ENCODE results near the gene SRRD.

SRRD gene

GRCh38 chr22:26445577-26446275 is 38.0 kb upstream of the SRRD start:
- no peaks in the 10 kb centered on the region for H3K27me3 ChIP-seq (ENCODE audit: control insufficient read depth in 1 of 2, insufficient read depth in 2 of 2, low read length in 2 of 2)
- no peak overlapping the region for H3K9ac ChIP-seq (ENCODE audit: low read length in 2 of 2)
- no peak overlapping the region for H3K4me3 ChIP-seq (ENCODE audit: low read length in 2 of 2)
- peaks cover 10% of the 10 kb centered on the region for H3K4me1 ChIP-seq (ENCODE audit: control insufficient read depth, insufficient read depth, low read length)
- no peaks in the 10 kb centered on the region for H3K9me3 ChIP-seq (ENCODE audit: control insufficient read depth in 2 of 2, low read length in 2 of 2)
- no peak overlapping the region for H3K27ac ChIP-seq (ENCODE audit: low read length)
- H3K36me3 ChIP-seq (ENCODE audit: control insufficient read depth in 2 of 2, insufficient read depth in 2 of 2, low read length in 2 of 2), result peaks cover 1 to 4% of the 10 kb centered on the region in 2 donors

- peaks cover 10% of the 10 kb centered on the region for H3K4me1 ChIP-seq (ENCODE audit: control insufficient read depth, insufficient read depth, low read length)
- peak overlapping the region; percentile 73 for H3K27ac ChIP-seq (ENCODE audit: low read length)
- peaks cover 9% of the 10 kb centered on the region in 2 donors for H3K36me3 ChIP-seq (ENCODE audit: control insufficient read depth in 2 of 2, insufficient read depth in 2 of 2, low read length in 2 of 2)
- no peaks in the 10 kb centered on the region for H3K27me3 ChIP-seq (ENCODE audit: control insufficient read depth in 1 of 2, insufficient read depth in 2 of 2, low read length in 2 of 2)
- no peaks in the 10 kb centered on the region for H3K9me3 ChIP-seq (ENCODE audit: control insufficient read depth in 2 of 2, low read length in 2 of 2)
- peak overlapping the region in 1 of 2 donors; percentile 64 for H3K9ac ChIP-seq (ENCODE audit: low read length in 2 of 2)
- H3K4me3 ChIP-seq (ENCODE audit: low read length in 2 of 2), result peak overlapping the region in 1 of 2 donors; percentile 54
These were observed 36.7 kb upstream of the SRRD start for GRCh38 chr22:26446808-26447515.

- peak overlapping the region; percentile 73 for H3K27ac ChIP-seq (ENCODE audit: low read length)
- H3K36me3 ChIP-seq (ENCODE audit: control insufficient read depth in 2 of 2, insufficient read depth in 2 of 2, low read length in 2 of 2), result peaks cover 16% of the 10 kb centered on the region in 2 donors
- peak overlapping the region in 1 of 2 donors; percentile 54 for H3K4me3 ChIP-seq (ENCODE audit: low read length in 2 of 2)
- peaks cover 10% of the 10 kb centered on the region for H3K4me1 ChIP-seq (ENCODE audit: control insufficient read depth, insufficient read depth, low read length)
- H3K27me3 ChIP-seq (ENCODE audit: control insufficient read depth in 1 of 2, insufficient read depth in 2 of 2, low read length in 2 of 2), result no peaks in the 10 kb centered on the region
- peak overlapping the region in 1 of 2 donors; percentile 64 for H3K9ac ChIP-seq (ENCODE audit: low read length in 2 of 2)
- H3K9me3 ChIP-seq (ENCODE audit: control insufficient read depth in 2 of 2, low read length in 2 of 2), result no peaks in the 10 kb centered on the region
These were observed 35.9 kb upstream of the SRRD start for GRCh38 chr22:26447584-26448329.

GRCh38 chr22:26448334-26448733 is 35.3 kb upstream of the SRRD start:
- Histone ChIP-seq H3K4me3 (ENCODE audit: low read length in 2 of 2) (no peak overlapping the region), H3K4me1 (ENCODE audit: control insufficient read depth, insufficient read depth, low read length) (peaks cover 10% of the 10 kb centered on the region), H3K27ac (ENCODE audit: low read length) (no peak overlapping the region)

GRCh38 chr22:26448941-26449340 is 34.7 kb upstream of the SRRD start:
- Histone ChIP-seq H3K4me1 (ENCODE audit: control insufficient read depth, insufficient read depth, low read length) (peaks cover 10% of the 10 kb centered on the region), H3K4me3 (ENCODE audit: low read length in 2 of 2) (no peak overlapping the region), H3K9ac (ENCODE audit: low read length in 2 of 2) (no peak overlapping the region), H3K9me3 (ENCODE audit: control insufficient read depth in 2 of 2, low read length in 2 of 2) (no peaks in the 10 kb centered on the region), H3K36me3 (ENCODE audit: control insufficient read depth in 2 of 2, insufficient read depth in 2 of 2, low read length in 2 of 2) (peaks cover 25 to 26% of the 10 kb centered on the region in 2 donors), H3K27ac (ENCODE audit: low read length) (no peak overlapping the region), H3K27me3 (ENCODE audit: control insufficient read depth in 1 of 2, insufficient read depth in 2 of 2, low read length in 2 of 2) (no peaks in the 10 kb centered on the region)

More at GRCh38 chr22:26448334-26448733, 35.3 kb upstream of the SRRD start:
- H3K9ac ChIP-seq (ENCODE audit: low read length in 2 of 2), result no peak overlapping the region
- H3K27me3 ChIP-seq (ENCODE audit: control insufficient read depth in 1 of 2, insufficient read depth in 2 of 2, low read length in 2 of 2), result no peaks in the 10 kb centered on the region
- H3K9me3 ChIP-seq (ENCODE audit: control insufficient read depth in 2 of 2, low read length in 2 of 2), result no peaks in the 10 kb centered on the region
- H3K36me3 ChIP-seq (ENCODE audit: control insufficient read depth in 2 of 2, insufficient read depth in 2 of 2, low read length in 2 of 2), result peaks cover 19 to 20% of the 10 kb centered on the region in 2 donors

- Histone ChIP-seq H3K27ac (ENCODE audit: low read length) (no peak overlapping the region), H3K4me3 (ENCODE audit: low read length in 2 of 2) (no peak overlapping the region), H3K9ac (ENCODE audit: low read length in 2 of 2) (no peak overlapping the region), H3K4me1 (ENCODE audit: control insufficient read depth, insufficient read depth, low read length) (peaks cover 10% of the 10 kb centered on the region), H3K27me3 (ENCODE audit: control insufficient read depth in 1 of 2, insufficient read depth in 2 of 2, low read length in 2 of 2) (no peaks in the 10 kb centered on the region), H3K36me3 (ENCODE audit: control insufficient read depth in 2 of 2, insufficient read depth in 2 of 2, low read length in 2 of 2) (peaks cover 28% of the 10 kb centered on the region in 2 donors), H3K9me3 (ENCODE audit: control insufficient read depth in 2 of 2, low read length in 2 of 2) (no peaks in the 10 kb centered on the region)
These were observed 33.1 kb upstream of the SRRD start for GRCh38 chr22:26450453-26451185.

- no peak overlapping the region for H3K9ac ChIP-seq (ENCODE audit: low read length in 2 of 2)
- peaks cover 36% of the 10 kb centered on the region in 2 donors for H3K36me3 ChIP-seq (ENCODE audit: control insufficient read depth in 2 of 2, insufficient read depth in 2 of 2, low read length in 2 of 2)
- H3K27me3 ChIP-seq (ENCODE audit: control insufficient read depth in 1 of 2, insufficient read depth in 2 of 2, low read length in 2 of 2), result no peaks in the 10 kb centered on the region
- peaks cover 7% of the 10 kb centered on the region for H3K4me1 ChIP-seq (ENCODE audit: control insufficient read depth, insufficient read depth, low read length)
- H3K9me3 ChIP-seq (ENCODE audit: control insufficient read depth in 2 of 2, low read length in 2 of 2), result no peaks in the 10 kb centered on the region
- H3K27ac ChIP-seq (ENCODE audit: low read length), result no peak overlapping the region
- no peak overlapping the region for H3K4me3 ChIP-seq (ENCODE audit: low read length in 2 of 2)
These were observed 31.3 kb upstream of the SRRD start for GRCh38 chr22:26452236-26453016.

GRCh38 chr22:26453216-26453615 is 30.5 kb upstream of the SRRD start:
- H3K9me3 ChIP-seq (ENCODE audit: control insufficient read depth in 2 of 2, low read length in 2 of 2), result no peaks in the 10 kb centered on the region
- H3K36me3 ChIP-seq (ENCODE audit: control insufficient read depth in 2 of 2, insufficient read depth in 2 of 2, low read length in 2 of 2), result peaks cover 42 to 43% of the 10 kb centered on the region in 2 donors
- H3K4me3 ChIP-seq (ENCODE audit: low read length in 2 of 2), result no peak overlapping the region
- no peak overlapping the region for H3K27ac ChIP-seq (ENCODE audit: low read length)
- no peaks in the 10 kb centered on the region for H3K27me3 ChIP-seq (ENCODE audit: control insufficient read depth in 1 of 2, insufficient read depth in 2 of 2, low read length in 2 of 2)
- no peak overlapping the region for H3K9ac ChIP-seq (ENCODE audit: low read length in 2 of 2)
- H3K4me1 ChIP-seq (ENCODE audit: control insufficient read depth, insufficient read depth, low read length), result no peaks in the 10 kb centered on the region

GRCh38 chr22:26453812-26454500 is 29.7 kb upstream of the SRRD start:
- no peak overlapping the region for H3K27ac ChIP-seq (ENCODE audit: low read length)
- no peaks in the 10 kb centered on the region for H3K4me1 ChIP-seq (ENCODE audit: control insufficient read depth, insufficient read depth, low read length)
- peaks cover 46% of the 10 kb centered on the region in 2 donors for H3K36me3 ChIP-seq (ENCODE audit: control insufficient read depth in 2 of 2, insufficient read depth in 2 of 2, low read length in 2 of 2)

More at GRCh38 chr22:26453812-26454500, 29.7 kb upstream of the SRRD start:
- no peak overlapping the region for H3K4me3 ChIP-seq (ENCODE audit: low read length in 2 of 2)
- no peaks in the 10 kb centered on the region for H3K27me3 ChIP-seq (ENCODE audit: control insufficient read depth in 1 of 2, insufficient read depth in 2 of 2, low read length in 2 of 2)
- H3K9me3 ChIP-seq (ENCODE audit: control insufficient read depth in 2 of 2, low read length in 2 of 2), result no peaks in the 10 kb centered on the region
- no peak overlapping the region for H3K9ac ChIP-seq (ENCODE audit: low read length in 2 of 2)
